HepG2 (cell line): ENCODE results near the gene TP73. TPM values are rescaled to one million over a fixed set of nuclear protein-coding genes. Genes with fewer than 3 reads are reported as not detected.
A peak's percentile ranks its signal among the peaks of the same experiment; 100 is the strongest.

Experiments
- ATAC-seq: fragments of 200-7000 bp; cut with Tn5 transposase; 3 replicates; pipeline ENCODE4 v1.9.1; 2020; ENCODE audit warnings: mild to moderate bottlenecking, moderate library complexity
- BruUV-seq: library from RNA; stranded (reverse); fragments of 400-500 nt; replicated peaks from 2 replicates; lab custom pipeline; 2021; lab: Mats Ljungman, UMichigan
- CTCF ChIA-PET: fragments of 300-600 bp; formaldehyde crosslinking; extraction: SDS; loops from one replicate; lab custom pipeline; 2021; ENCODE audit warnings: low total read pairs, inconsistent platforms, low intra/inter-chr PET ratio; lab: Yijun Ruan, JAX
- POLR2A ChIA-PET: fragments of 350-600 bp; sonication (Branson Sonifier 250); formaldehyde crosslinking; loops from one replicate; lab custom pipeline; 2020; ENCODE audit warnings: antibody characterized with exemption, inconsistent platforms; lab: Yijun Ruan, JAX
- DNase-seq: peaks from one replicate; pipeline ENCODE4 v3.0.0-alpha.2; 2015; ENCODE audit warnings: low spot score
- FAIRE-seq: peaks from 3 replicates; lab custom pipeline; 2011; peaks lifted over from hg19 to GRCh38; lab: Jason Lieb, UNC
- H2AFZ ChIP-seq: one replicate; pipeline ENCODE4 v1.6.1; 2011; ENCODE audit warnings: low read length, inconsistent platforms
- H3K27ac ChIP-seq: fragments of 300-600 bp; 3 replicates; pipeline ENCODE4 v1.8.0; 2011; ENCODE audit warnings: mixed run types, mild to moderate bottlenecking, mixed read lengths, low read length, inconsistent platforms; ENCODE audit not compliant: insufficient read depth; ENCODE audit errors: extremely low read length
- H3K27me3 ChIP-seq, 2 experiments: fragments of 200-600 bp in 1 of 2; 2 replicates in 1 of 2; 3 replicates in 1 of 2; pipeline versions ENCODE4 v1.6.0 to v1.8.0; 2011; ENCODE audit warnings: low read length in 2 of 2, mild to moderate bottlenecking in 2 of 2, moderate library complexity in 2 of 2, inconsistent platforms in 1 of 2; ENCODE audit not compliant: insufficient read depth in 2 of 2, control insufficient read depth in 1 of 2
- H3K36me3 ChIP-seq, 2 experiments: fragments of 200-600 bp in 1 of 2; replicated peaks in 1 of 2; 2 replicates in 1 of 2; 3 replicates in 1 of 2; pipeline versions ENCODE4 v1.5.1 to v1.8.0; 2011; ENCODE audit warnings: low read length in 2 of 2, inconsistent platforms in 1 of 2; ENCODE audit not compliant: insufficient read depth in 2 of 2, control insufficient read depth in 1 of 2
- H3K4me1 ChIP-seq: 2 replicates; pipeline ENCODE4 v1.5.1; 2012; ENCODE audit warnings: low read length, inconsistent platforms; ENCODE audit not compliant: insufficient read depth
- H3K4me2 ChIP-seq: 2 replicates; pipeline ENCODE4 v1.6.0; 2011; ENCODE audit warnings: low read depth, low read length, inconsistent platforms
- H3K4me3 ChIP-seq, 3 experiments: fragments of 200-600 bp in 1 of 3; sonication (generic), shearing (Covaris generic) in 1 of 3; replicated peaks in 1 of 3; 2 replicates each; pipeline ENCODE4 v1.5.1; 2011 to 2016; ENCODE audit warnings: low read length in 3 of 3, inconsistent platforms in 2 of 3, low read depth in 2 of 3, mild to moderate bottlenecking in 2 of 3, control low read depth in 1 of 3, mixed read lengths in 1 of 3; ENCODE audit not compliant: insufficient read depth in 1 of 3
- H3K79me2 ChIP-seq: one replicate; pipeline ENCODE4 v1.6.1; 2011; ENCODE audit warnings: low read length, inconsistent platforms; ENCODE audit not compliant: insufficient read depth
- H3K9ac ChIP-seq: 2 replicates; pipeline ENCODE4 v1.6.0; 2011; ENCODE audit warnings: mild to moderate bottlenecking, low read depth, low read length, inconsistent platforms; ENCODE audit not compliant: insufficient read depth
- H3K9me3 ChIP-seq: 2 replicates; pipeline ENCODE4 v1.5.1; 2012; ENCODE audit warnings: mild to moderate bottlenecking, low read length
- H4K20me1 ChIP-seq: 2 replicates; pipeline ENCODE4 v1.6.0; 2011; ENCODE audit warnings: inconsistent platforms, mild to moderate bottlenecking, low read length, moderate library complexity; ENCODE audit not compliant: insufficient read depth
- AFF4 ChIP-seq: sonication (generic); formaldehyde crosslinking; IDR thresholded peaks from 2 replicates; pipeline ENCODE4 v1.4.0; 2020; ENCODE audit warnings: missing genetic modification reagents
- GABPB1 ChIP-seq: IDR thresholded peaks from 2 replicates; pipeline ENCODE4 v1.6.1; 2016; ENCODE audit warnings: mild to moderate bottlenecking, missing genetic modification reagents, moderate library complexity, missing compliant biosample characterization
- KDM2A ChIP-seq: sonication (generic); formaldehyde crosslinking; IDR thresholded peaks from 2 replicates; pipeline ENCODE4 v1.4.0; 2020; ENCODE audit warnings: low read depth, missing genetic modification reagents, borderline replicate concordance
- REST ChIP-seq, 2 experiments: IDR thresholded peaks; 2 replicates each; pipeline ENCODE4 v1.6.1; 2011 to 2012; ENCODE audit warnings: low read length in 2 of 2, borderline replicate concordance in 1 of 2, low read depth in 1 of 2, mild to moderate bottlenecking in 1 of 2, moderate library complexity in 1 of 2
- SKI ChIP-seq: fragments of 450-650 bp; IDR thresholded peaks from one replicate; pipeline ENCODE4 v1.6.1; 2018; ENCODE audit warnings: mild to moderate bottlenecking; ENCODE audit not compliant: partially characterized antibody
- SOX6 ChIP-seq, 2 experiments: fragments of 450-650 bp in 1 of 2; sonication (generic) in 1 of 2; formaldehyde crosslinking in 1 of 2; IDR thresholded peaks; 2 replicates each; pipeline versions ENCODE4 v1.4.0 to v1.6.1; 2017 to 2020; ENCODE audit warnings: antibody characterized with exemption in 1 of 2, mild to moderate bottlenecking in 1 of 2, missing genetic modification reagents in 1 of 2
- ZFAT ChIP-seq: sonication (generic); formaldehyde crosslinking; conservative IDR thresholded peaks from 2 replicates; pipeline ENCODE4 v1.8.1; 2023; ENCODE audit warnings: missing genetic modification reagents, inconsistent platforms
- ZNF124 ChIP-seq: sonication (generic); formaldehyde crosslinking; IDR thresholded peaks from 2 replicates; pipeline ENCODE4 v1.4.0; 2020; ENCODE audit warnings: missing genetic modification reagents
- ZNF574 ChIP-seq: sonication (generic); formaldehyde crosslinking; IDR thresholded peaks from 2 replicates; pipeline ENCODE4 v1.4.0; 2020; ENCODE audit warnings: missing genetic modification reagents
- WGBS: methylation state at CpG from one replicate; pipeline ENCODE4 v1.1.6; 2017; ENCODE audit warnings: low lambda C conversion rate; 5-methylcytosine and 5-hydroxymethylcytosine counted together
- in situ Hi-C: cut with HindIII; loops from 2 replicates; pipeline ENCODE4 v1.10.0; 2017; ENCODE audit warnings: low pct_unique_long_range_greater_than_20kb; ENCODE audit not compliant: extremely low pct_ligation_motif_present
- intact Hi-C: fragments of 100-400 bp; cut with micrococcal nuclease; formaldehyde crosslinking; loops from one replicate; pipeline ENCODE4 v1.10.0; 2022; ENCODE audit not compliant: unreplicated experiment
- polyA plus RNA-seq, 8 experiments: library from polyadenylated mRNA; depleted of rRNA in 3 of 8; stranded (reverse) in 7 of 8; unstranded in 1 of 8; fragments of >200 nt; fragmentation: Illumina TruSeq in 4 of 8; extraction: Trizol in 4 of 8; gene quantifications; 2 replicates each; pipeline versions ENCODE4 v1.2.1 to v1.2.3, GENCODE V29; 2011 to 2016; ENCODE audit warnings: low read depth in 4 of 8, missing spikeins in 1 of 8, mixed read lengths in 1 of 8; ENCODE audit not compliant: insufficient read depth in 1 of 8
- total RNA-seq, 5 experiments: library from RNA; depleted of rRNA; stranded (reverse); fragments of >200 nt; fragmentation: Illumina TruSeq; extraction: Trizol; gene quantifications; 2 replicates each; pipeline ENCODE4 v1.2.3, GENCODE V29; 2016; ENCODE audit warnings: low read depth in 1 of 5

Gene TP73
- total and polyA plus RNA-seq, 2 of the 13 experiments (the other 11 are each of a cell fraction or from before 2014, with no cell fraction given) = 0.49 to 1.1 TPM

- peak; percentile 83 for ATAC-seq
- peak; percentile 84 for FAIRE-seq
- TF ChIP-seq ZNF124 (CRISPR knock-in tag) = no peak
- no peak for TF ChIP-seq AFF4 (CRISPR knock-in tag)
- TF ChIP-seq SKI = peak; percentile 31
- TF ChIP-seq ZFAT (CRISPR knock-in tag) = no peak
- TF ChIP-seq REST (IDR thresholded peaks at IDR 0.05; ENCODE audit: borderline replicate concordance in 1 of 2, low read depth in 1 of 2, low read length in 2 of 2) = no peak
- no peak for TF ChIP-seq SOX6 (IDR thresholded peaks at IDR 0.05)
- peak; percentile 45; the same call in 1 of the 2 replicates for TF ChIP-seq SOX6 (CRISPR knock-in tag; IDR thresholded peaks at IDR 0.05)
- TF ChIP-seq ZNF574 (CRISPR knock-in tag) = peak; percentile 33; the same call in 1 of the 2 replicates
- peak; percentile 24; the same call in 1 of the 2 replicates for TF ChIP-seq KDM2A (CRISPR knock-in tag)
- peak; percentile 42 for TF ChIP-seq GABPB1 (CRISPR knock-in tag)
These were observed 132.7 kb downstream of the TP73 start for GRCh38 chr1:3785045-3785444.

More at GRCh38 chr1:3785045-3785444, 132.7 kb downstream of the TP73 start:
- H3K79me2 ChIP-seq = peaks cover 14% of the 10 kb centered on the region
- H3K36me3 ChIP-seq = peaks cover 22 to 62% of the 10 kb centered on the region in 2 experiments
- WGBS = 23% methylated on average over 7 of the region's 13 CpGs
- H3K4me2 ChIP-seq = peak overlapping the region; percentile 15
- no peak overlapping the region for H2AFZ ChIP-seq
- CTCF ChIA-PET = interaction anchor here (1.7 kb wide), 2 partner anchors 11 to 16 kb away, joined by 5 to 10 read pairs; partner anchors contain the start of gene LRRC47
- in situ Hi-C loops (no loop called here), intact Hi-C loops (loop anchor here (1.0 kb wide), 1 partner anchor 16 kb away; no protein-coding TSS in a partner anchor)
- POLR2A ChIA-PET = interaction anchor here (1.0 to 2.4 kb wide), 5 partner anchors 9 to 14 kb away, joined by 4 to 19 read pairs (median 10); partner anchors contain the start of gene LRRC47
- no peak overlapping the region for H3K4me3 ChIP-seq
- BruUV-seq = no TSS peak
- H3K9ac ChIP-seq = no peak overlapping the region
- H4K20me1 ChIP-seq = no peaks in the 10 kb centered on the region
- peak; percentile 89 for DNase-seq
- H3K27me3 ChIP-seq = no peaks in the 10 kb centered on the region
- no peaks in the 10 kb centered on the region for H3K9me3 ChIP-seq
- H3K4me1 ChIP-seq = peaks cover 25% of the 10 kb centered on the region
- peak overlapping the region; percentile 47 for H3K27ac ChIP-seq
